Calu3 (cell line): ENCODE data around the gene GLYR1. TPM values are rescaled to one million over a fixed set of nuclear protein-coding genes. Genes with fewer than 3 reads are reported as not detected.

ENCODE experiments used
- BruUV-seq: library from RNA; stranded (reverse); fragments of 400-500 nt; replicated peaks from 2 replicates; lab custom pipeline; 2021; lab: Mats Ljungman, UMichigan
- CTCF ChIA-PET: fragments of 300-600 bp; sonication (Branson Sonifier 250); formaldehyde crosslinking; loops from one replicate; lab custom pipeline; 2022; ENCODE audit warnings: antibody characterized with exemption; lab: Charles Lee
- DNase-seq: peaks from one replicate; pipeline ENCODE4 v3.0.0; 2022
- H3K27ac Mint-ChIP-seq: one replicate; pipeline ENCODE4 v1.8.0; 2022; ENCODE audit warnings: mixed read lengths; ENCODE audit not compliant: unreplicated experiment
- H3K27me3 Mint-ChIP-seq: one replicate; pipeline ENCODE4 v1.8.0; 2022; ENCODE audit warnings: mixed read lengths; ENCODE audit not compliant: unreplicated experiment
- H3K36me3 Mint-ChIP-seq: one replicate; pipeline ENCODE4 v1.8.0; 2022; ENCODE audit warnings: mild to moderate bottlenecking, moderate library complexity, mixed read lengths; ENCODE audit not compliant: insufficient read depth, unreplicated experiment
- H3K4me1 Mint-ChIP-seq: one replicate; pipeline ENCODE4 v1.8.0; 2022; ENCODE audit warnings: mild to moderate bottlenecking, low read depth, mixed read lengths; ENCODE audit not compliant: unreplicated experiment
- H3K4me3 Mint-ChIP-seq: one replicate; pipeline ENCODE4 v1.8.0; 2022; ENCODE audit warnings: mild to moderate bottlenecking, low read depth, moderate library complexity, mixed read lengths; ENCODE audit not compliant: unreplicated experiment
- H3K9me3 Mint-ChIP-seq: one replicate; pipeline ENCODE4 v1.8.0; 2022; ENCODE audit warnings: low read depth, mixed read lengths; ENCODE audit not compliant: unreplicated experiment
- intact Hi-C: fragments of 100-400 bp; cut with micrococcal nuclease; formaldehyde crosslinking; loops from one replicate; pipeline ENCODE4 v1.10.0; 2022; ENCODE audit not compliant: unreplicated experiment
- total RNA-seq: library from RNA; stranded (reverse); gene quantifications from 2 replicates; pipeline ENCODE4 v1.2.3, GENCODE V29; 2022
- TF ChIP-seq, protein P1 (sequence below): fragments of 200-600 bp; IDR thresholded peaks from one replicate; pipeline ENCODE4 v1.8.0; 2022; ENCODE audit warnings: antibody characterized with exemption; ENCODE audit not compliant: unreplicated experiment

Gene GLYR1
- total RNA-seq, 1 experiment from 2014 or later, result 158 TPM

DNA sequence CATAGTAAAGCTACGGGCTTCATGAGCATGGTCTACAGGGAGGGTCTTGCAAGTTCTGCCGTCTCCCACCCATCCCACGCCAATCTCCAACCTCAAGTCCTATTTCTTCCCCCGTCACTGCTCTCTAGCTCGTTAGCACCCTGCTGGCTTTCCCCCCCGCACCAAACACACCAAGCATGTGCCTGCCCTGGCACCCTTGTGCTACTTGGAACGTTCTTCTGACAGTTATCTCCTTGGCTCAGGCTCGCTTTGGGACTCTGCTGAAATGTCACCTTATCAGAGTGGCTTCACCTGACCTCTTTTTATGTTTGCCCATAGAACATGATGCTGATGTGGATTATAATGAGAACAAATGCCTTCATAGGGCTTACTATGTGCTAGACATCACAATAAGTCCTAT is 21.9 kb downstream of the GLYR1 start:
- Mint-ChIP-seq H3K9me3 (no peaks in the 10 kb centered on the region), H3K27ac (no peak overlapping the region), H3K4me3 (no peak overlapping the region), H3K36me3 (peaks cover 64% of the 10 kb centered on the region), H3K4me1 (no peaks in the 10 kb centered on the region), H3K27me3 (no peaks in the 10 kb centered on the region)
- BruUV-seq, result no TSS peak
- intact Hi-C loops, result no loop called here
- DNase-seq, result no peak
- CTCF ChIA-PET, result interaction anchor here (1.0 kb wide), 1 partner anchor 38 kb away, joined by 3 read pairs; no protein-coding TSS in a partner anchor
- TF ChIP-seq, protein P1, sequence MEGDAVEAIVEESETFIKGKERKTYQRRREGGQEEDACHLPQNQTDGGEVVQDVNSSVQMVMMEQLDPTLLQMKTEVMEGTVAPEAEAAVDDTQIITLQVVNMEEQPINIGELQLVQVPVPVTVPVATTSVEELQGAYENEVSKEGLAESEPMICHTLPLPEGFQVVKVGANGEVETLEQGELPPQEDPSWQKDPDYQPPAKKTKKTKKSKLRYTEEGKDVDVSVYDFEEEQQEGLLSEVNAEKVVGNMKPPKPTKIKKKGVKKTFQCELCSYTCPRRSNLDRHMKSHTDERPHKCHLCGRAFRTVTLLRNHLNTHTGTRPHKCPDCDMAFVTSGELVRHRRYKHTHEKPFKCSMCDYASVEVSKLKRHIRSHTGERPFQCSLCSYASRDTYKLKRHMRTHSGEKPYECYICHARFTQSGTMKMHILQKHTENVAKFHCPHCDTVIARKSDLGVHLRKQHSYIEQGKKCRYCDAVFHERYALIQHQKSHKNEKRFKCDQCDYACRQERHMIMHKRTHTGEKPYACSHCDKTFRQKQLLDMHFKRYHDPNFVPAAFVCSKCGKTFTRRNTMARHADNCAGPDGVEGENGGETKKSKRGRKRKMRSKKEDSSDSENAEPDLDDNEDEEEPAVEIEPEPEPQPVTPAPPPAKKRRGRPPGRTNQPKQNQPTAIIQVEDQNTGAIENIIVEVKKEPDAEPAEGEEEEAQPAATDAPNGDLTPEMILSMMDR, result no peak

- CTCF ChIA-PET, result interaction anchor here (0.6 kb wide), 1 partner anchor 24 kb away, joined by 3 read pairs; no protein-coding TSS in a partner anchor
- DNase-seq, result no peak
- Mint-ChIP-seq H3K36me3 (peaks cover 71% of the 10 kb centered on the region), H3K27ac (no peak overlapping the region), H3K4me1 (no peaks in the 10 kb centered on the region), H3K27me3 (no peaks in the 10 kb centered on the region), H3K9me3 (no peaks in the 10 kb centered on the region), H3K4me3 (no peak overlapping the region)
- intact Hi-C loops, result no loop called here
- TF ChIP-seq, protein P1, result no peak
- no TSS peak for BruUV-seq
Observed at GRCh38 chr16:4820652-4821051, 26.4 kb downstream of the GLYR1 start.

GRCh38 chr16:4814542-4815173 is 32.4 kb downstream of the GLYR1 start:
- Mint-ChIP-seq H3K27me3 (no peaks in the 10 kb centered on the region), H3K36me3 (peaks cover 92% of the 10 kb centered on the region), H3K27ac (no peak overlapping the region), H3K4me1 (no peaks in the 10 kb centered on the region), H3K4me3 (no peak overlapping the region), H3K9me3 (no peaks in the 10 kb centered on the region)
- intact Hi-C loops, result no loop called here
- TF ChIP-seq, protein P1, result no peak
- no peak for DNase-seq
- CTCF ChIA-PET, result no interaction called here
- no TSS peak for BruUV-seq

GRCh38 chr16:4814046-4814445 is 33.0 kb downstream of the GLYR1 start:
- Mint-ChIP-seq H3K4me3 (no peak overlapping the region), H3K27me3 (no peaks in the 10 kb centered on the region), H3K27ac (no peak overlapping the region), H3K9me3 (no peaks in the 10 kb centered on the region), H3K4me1 (no peaks in the 10 kb centered on the region), H3K36me3 (peaks cover 98% of the 10 kb centered on the region)
- CTCF ChIA-PET, result no interaction called here
- BruUV-seq, result no TSS peak
- DNase-seq, result no peak
- intact Hi-C loops, result no loop called here
- TF ChIP-seq, protein P1, result no peak
